Measurements from ENCODE around the gene PRR23A. TPM values are rescaled to one million over a fixed set of nuclear protein-coding genes. Genes with fewer than 3 reads are reported as not detected.
"Not testable (repeated sequence)": the region's sequence is repeated elsewhere in the genome, so short reads cannot be mapped to it uniquely, and the experiment has no call there.

PRR23A gene
- total RNA-seq, 3 donors from 2014 or later, result not detected

- Histone ChIP-seq H3K9me3 (peaks cover 14% of the 10 kb centered on the region), H3K4me3 (no peak overlapping the region), H3K36me3 (ENCODE audit: low read depth) (no peaks in the 10 kb centered on the region), H3K4me1 (ENCODE audit: low read depth) (no peaks in the 10 kb centered on the region)
- peak; percentile 97 for ATAC-seq
- peak in 1 of 3 donors; percentile 31 for DNase-seq
- TF ChIP-seq CTCF (IDR thresholded peaks at IDR 0.05), result no peak
- intact Hi-C loops (cut with DNase I, micrococcal nuclease), result no loop called here
Measured at GRCh38 chr3:139032326-139033002, 26.4 kb upstream of the PRR23A start.

GRCh38 chr3:139030576-139030975, 24.5 kb upstream of the PRR23A start:
- H3K36me3 ChIP-seq (ENCODE audit: low read depth); H3K4me1 ChIP-seq (ENCODE audit: low read depth); DNase-seq; intact Hi-C loops (cut with DNase I, micrococcal nuclease); H3K4me3 ChIP-seq; ATAC-seq: not testable (repeated sequence)
- peaks cover 14% of the 10 kb centered on the region for H3K9me3 ChIP-seq

DNA sequence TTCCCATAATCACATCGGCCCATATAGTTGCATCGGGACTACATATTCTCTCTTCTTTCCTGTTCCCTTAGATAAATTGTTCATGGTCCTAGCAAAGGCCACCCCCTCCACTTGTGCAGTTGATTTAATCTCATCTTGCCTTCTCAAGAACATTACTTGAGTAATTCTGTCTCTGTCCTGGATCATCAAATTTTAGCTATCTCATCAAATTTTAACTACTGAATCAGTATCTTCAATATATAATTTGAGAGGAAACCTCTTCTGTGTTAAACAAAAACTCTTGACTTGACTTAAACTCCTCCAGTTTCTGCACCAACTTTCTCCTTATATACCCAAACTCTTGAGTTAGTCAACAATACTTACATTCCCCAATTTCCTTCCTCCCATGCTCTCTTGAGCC, 18.9 kb upstream of the PRR23A start:
- Histone ChIP-seq H3K4me1 (ENCODE audit: low read depth) (no peaks in the 10 kb centered on the region), H3K9me3 (peaks cover 3% of the 10 kb centered on the region), H3K36me3 (ENCODE audit: low read depth) (no peaks in the 10 kb centered on the region), H3K4me3 (no peak overlapping the region)
- DNase-seq (no peak), ATAC-seq (no peak)
- TF ChIP-seq CTCF (IDR thresholded peaks at IDR 0.05), result no peak
- intact Hi-C loops (cut with DNase I, micrococcal nuclease), result no loop called here

DNA sequence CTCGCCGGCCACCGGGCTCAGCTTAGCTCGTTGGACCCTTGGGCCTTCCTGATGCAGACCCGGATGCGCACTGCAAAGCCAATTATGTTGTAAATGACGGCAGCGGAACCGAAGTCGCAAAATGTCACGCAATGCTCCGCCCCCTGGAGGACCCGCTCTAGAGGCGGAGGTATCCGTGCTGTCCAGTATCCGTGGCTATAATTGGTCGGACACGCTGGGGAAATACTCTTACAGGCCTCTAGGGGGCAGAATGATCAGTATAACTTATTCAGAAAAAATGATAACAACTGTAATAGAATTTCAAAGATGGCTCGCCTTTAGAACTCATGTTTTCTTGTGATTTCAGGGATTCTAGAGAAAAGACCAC, 14.8 kb upstream of the PRR23A start, which contains the start of gene PRR23B:
PRR23B (minus strand) TSS at position 59 of the 367 bp plus-strand sequence. CDS start 265 bp downstream, outside the sequence.
- Histone ChIP-seq H3K4me1 (ENCODE audit: low read depth) (no peaks in the 10 kb centered on the region), H3K9me3 (peaks cover 3% of the 10 kb centered on the region), H3K36me3 (ENCODE audit: low read depth) (no peaks in the 10 kb centered on the region), H3K4me3 (no peak within 1 kb of the TSS)
- intact Hi-C loops (cut with DNase I, micrococcal nuclease), result no loop called here
- DNase-seq (no peak), ATAC-seq (no peak)
- no peak for TF ChIP-seq CTCF (IDR thresholded peaks at IDR 0.05)

DNA sequence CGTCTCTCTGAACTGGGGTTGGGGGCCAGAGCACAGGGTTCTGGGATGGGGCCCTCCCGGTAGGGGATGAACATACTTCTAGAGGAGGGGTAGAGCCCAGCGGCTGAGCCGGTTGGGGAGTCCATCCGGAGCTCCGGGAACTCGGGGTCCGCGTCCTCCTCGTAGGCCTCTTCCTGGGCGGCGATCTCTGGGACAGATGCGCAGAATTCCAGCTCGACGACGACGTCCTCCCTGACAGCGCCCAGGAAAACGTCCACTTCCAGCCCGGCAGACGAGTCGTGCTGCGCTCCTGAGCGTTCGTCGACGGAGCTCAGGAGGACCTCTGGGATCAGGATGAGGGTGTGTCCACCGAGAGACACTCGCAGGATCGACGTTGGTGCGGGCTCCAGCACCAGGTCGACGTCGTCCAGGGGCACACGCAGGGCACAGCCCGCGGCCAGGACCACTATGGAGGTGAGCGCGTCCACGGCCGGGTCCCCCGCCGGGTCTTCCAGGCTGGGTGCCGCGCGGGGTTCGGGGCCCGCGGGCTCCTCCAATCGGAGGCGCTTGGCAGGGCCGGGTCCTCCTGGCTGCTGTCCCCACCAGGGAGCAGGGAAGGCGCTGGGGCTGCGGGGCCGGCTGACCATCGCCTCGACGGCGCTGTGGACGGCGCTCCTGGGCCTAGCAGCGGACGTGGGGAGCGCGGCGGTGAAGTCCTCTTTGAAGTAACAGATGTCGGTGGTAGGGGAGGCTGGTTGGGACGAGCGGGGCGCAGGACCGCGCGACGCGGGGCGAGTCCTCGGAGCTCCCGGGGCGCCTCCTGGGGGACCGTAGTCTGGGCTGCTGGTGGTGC, 14.2 kb upstream of the PRR23A start:
- no peak for TF ChIP-seq CTCF (IDR thresholded peaks at IDR 0.05)
- ATAC-seq, result no peak
- no peaks in the 10 kb centered on the region for H3K4me1 ChIP-seq (ENCODE audit: low read depth)
- no peaks in the 10 kb centered on the region for H3K36me3 ChIP-seq (ENCODE audit: low read depth)
- H3K9me3 ChIP-seq, result peaks cover 3% of the 10 kb centered on the region
- intact Hi-C loops (cut with DNase I, micrococcal nuclease), result no loop called here
- peak in 1 of 3 donors; percentile 33 for DNase-seq
- H3K4me3 ChIP-seq, result no peak overlapping the region

- DNase-seq (no peak), ATAC-seq (no peak)
- peaks cover 3% of the 10 kb centered on the region for H3K9me3 ChIP-seq
- no peaks in the 10 kb centered on the region for H3K36me3 ChIP-seq (ENCODE audit: low read depth)
- H3K4me1 ChIP-seq (ENCODE audit: low read depth), result no peaks in the 10 kb centered on the region
- H3K4me3 ChIP-seq, result no peak overlapping the region
- intact Hi-C loops (cut with DNase I, micrococcal nuclease), result no loop called here
- no peak for TF ChIP-seq CTCF (IDR thresholded peaks at IDR 0.05)
Measured at GRCh38 chr3:139016430-139017048, 10.5 kb upstream of the PRR23A start.

Data from mucosa of descending colon (tissue), 3 donors.